HG03064 (cell line): ENCODE measurements around the gene ZYX.
"Not testable (repeated sequence)": the region's sequence is repeated elsewhere in the genome, so short reads cannot be mapped to it uniquely, and the experiment has no call there.

ENCODE experiments used
- ATAC-seq: cut with Tn5 transposase; IDR thresholded peaks from one replicate; pipeline ENCODE4 v1.9.1; 2021; ENCODE audit warnings: low read depth; ENCODE audit not compliant: unreplicated experiment

Gene ZYX

DNA sequence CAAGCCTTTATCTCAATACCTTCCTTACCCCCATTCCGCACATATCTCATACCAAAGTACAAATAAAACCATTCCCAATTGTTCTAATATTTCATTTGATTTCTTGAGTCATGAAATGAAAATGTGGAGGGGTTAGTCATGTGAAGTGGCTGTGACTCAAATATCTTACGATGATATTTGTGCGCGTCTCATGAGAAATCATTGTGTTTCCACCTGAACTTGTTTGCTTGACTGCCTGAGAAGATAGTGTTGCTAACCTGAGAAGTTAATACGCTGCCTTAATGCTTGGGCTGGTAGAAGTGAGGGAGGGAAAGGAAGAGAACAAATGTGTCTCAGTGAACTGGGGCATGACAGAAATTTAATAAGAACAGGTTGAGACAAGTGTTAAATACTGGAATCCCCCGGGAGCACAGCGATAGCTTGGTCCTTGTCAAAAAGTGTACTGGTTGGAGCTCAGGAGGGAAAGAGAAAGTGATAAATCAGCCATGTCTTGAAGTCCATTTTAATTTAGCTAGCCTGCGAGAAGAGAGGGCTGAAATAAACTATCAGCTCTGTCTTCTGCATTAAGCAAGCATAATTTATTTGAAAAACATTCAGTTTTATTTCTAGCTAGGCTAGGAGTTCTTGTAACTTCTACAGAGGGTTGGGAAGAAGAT is 34.7 kb downstream of the ZYX start:
- ATAC-seq, result no peak

DNA sequence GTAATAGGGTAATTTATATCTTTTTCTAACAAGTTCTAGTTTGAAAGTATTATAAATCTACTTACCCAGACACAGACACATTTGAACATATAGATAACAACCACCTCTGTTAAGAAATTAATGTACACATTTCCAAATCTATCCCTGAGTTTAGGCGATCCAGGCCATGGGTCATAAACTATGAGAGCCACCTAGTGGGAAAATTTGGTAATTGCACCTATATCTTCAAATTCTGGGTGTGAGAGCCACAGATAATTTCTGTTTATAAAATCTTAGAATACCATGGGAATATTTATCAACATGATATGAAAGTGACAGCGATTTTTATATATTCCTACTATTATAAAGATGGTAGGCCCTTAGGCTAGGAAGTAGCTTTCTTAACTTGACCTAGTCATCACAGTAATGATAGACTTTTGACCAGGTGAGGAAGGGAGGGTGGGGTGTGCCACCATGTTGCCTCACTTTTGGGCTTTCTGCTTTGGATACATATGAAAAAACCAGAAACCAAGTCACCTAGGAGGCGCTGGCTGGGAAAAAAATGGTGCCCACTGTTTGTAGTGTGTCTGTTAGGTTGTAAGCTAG is 35.5 kb downstream of the ZYX start:
- no peak for ATAC-seq

DNA sequence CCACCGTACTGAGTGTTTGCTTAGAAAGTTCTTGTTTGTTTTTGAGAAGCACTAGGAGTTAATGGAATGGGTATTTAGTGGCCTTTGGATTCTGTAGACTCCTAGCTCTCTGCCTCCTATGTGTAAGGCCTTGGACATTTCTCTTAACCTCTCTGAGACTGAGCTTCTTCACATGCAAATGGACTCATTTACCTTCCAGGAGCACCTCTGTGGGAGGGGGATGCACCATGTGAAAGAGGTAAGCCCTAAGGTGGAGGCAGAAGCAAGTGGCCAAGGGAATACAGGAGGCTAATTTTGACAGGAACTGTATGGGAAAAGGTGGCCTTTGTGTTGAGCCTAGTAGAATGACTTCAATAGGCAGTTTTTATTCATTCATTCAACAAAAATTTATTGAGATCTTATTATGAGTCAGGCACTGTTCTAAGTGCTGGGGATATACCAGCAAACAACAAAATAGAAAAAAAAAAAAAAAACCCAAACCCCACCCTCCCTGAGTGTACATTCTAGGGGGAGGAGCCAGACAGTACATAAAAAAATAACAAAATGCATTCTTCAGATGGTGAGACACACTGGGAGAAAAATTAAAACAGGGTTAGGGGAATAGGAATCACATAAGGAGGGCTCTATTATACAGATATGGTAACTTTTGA is 36.7 kb downstream of the ZYX start:
- no peak for ATAC-seq

- ATAC-seq, result no peak
Observed at GRCh38 chr7:143418681-143419458, 37.7 kb downstream of the ZYX start.

- no peak for ATAC-seq
Observed at GRCh38 chr7:143419880-143420279, 38.7 kb downstream of the ZYX start.

GRCh38 chr7:143420624-143421023 is 39.5 kb downstream of the ZYX start:
- ATAC-seq, result not testable (repeated sequence)

DNA sequence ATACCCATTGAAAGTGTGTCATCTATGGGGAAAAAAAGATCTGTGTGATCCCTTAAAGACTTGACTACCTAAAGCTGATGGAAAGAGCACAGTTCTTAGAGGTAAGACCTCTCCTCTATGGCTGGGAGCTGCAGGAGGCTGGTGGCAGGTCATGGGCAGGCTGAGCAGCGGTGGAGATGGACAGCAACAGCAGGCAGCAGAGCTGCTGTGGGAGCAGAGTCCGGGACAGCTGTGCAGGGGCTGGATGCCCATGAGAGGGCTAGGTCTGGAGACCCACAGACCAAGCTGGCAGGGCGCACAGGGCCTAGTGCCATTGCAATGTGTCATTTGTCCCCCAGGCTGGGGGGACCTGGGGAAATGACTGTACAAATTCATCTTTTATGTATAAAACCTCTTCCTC is 40.9 kb downstream of the ZYX start:
- no peak for ATAC-seq

- ATAC-seq, result not testable (repeated sequence)
Observed at GRCh38 chr7:143424476-143424875, 43.3 kb downstream of the ZYX start.

DNA sequence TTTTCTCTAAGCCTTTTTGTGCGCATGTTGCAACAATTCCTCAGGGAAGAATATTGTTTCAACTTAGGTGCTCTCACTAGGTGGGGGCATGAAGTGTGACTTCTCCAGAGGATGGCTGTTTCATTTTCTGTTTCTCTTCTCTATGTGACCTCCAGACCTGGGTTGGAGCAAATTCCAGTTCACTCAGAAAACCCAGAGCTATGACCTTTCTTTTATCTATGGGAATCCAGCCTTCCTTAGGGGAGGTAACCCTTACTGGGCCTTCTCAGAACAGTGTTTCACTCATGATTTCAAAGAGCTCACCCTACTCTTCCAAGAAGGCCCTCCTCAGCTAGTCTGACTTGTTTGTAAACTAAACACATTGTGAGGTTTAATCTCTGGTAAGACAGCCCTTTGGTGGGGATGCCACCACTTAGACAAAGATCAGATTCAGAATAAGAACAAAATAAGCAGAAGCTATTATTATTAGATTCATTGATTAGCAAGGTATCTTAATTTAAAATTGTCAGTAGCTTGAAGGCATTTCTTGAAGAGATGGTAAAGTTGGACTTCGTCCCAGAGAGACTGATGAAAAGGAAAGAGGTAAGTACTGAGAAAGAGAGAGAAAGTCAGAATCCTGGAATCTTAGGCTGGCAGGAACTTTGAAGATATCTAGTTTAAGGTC is 45.5 kb downstream of the ZYX start:
- ATAC-seq, result no peak

- no peak for ATAC-seq
Observed at GRCh38 chr7:143429770-143430698, 48.9 kb downstream of the ZYX start.

- no peak for ATAC-seq
Observed at GRCh38 chr7:143431109-143431508, 50.0 kb downstream of the ZYX start.

- ATAC-seq, result no peak
Observed at GRCh38 chr7:143433759-143434158, 52.6 kb downstream of the ZYX start.

DNA sequence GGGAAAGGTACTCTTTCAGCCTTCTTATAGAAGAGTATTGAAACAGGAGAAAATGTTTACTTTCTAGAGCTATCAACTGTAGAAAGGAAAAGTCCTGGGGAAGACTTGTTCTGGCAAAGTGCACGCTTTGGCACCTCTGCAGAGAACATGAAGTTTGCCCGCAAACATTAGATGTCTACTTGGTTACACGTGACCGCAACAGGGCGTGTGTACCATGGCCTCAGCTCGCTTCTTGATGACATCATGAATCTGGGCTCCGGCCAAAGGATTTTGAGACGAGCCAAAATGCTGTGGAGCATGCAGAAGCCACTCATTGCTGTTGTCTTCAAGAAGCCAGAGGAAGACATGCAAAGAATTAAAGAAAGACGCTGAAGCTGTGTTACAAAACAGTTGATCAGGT is 53.5 kb downstream of the ZYX start:
- no peak for ATAC-seq

DNA sequence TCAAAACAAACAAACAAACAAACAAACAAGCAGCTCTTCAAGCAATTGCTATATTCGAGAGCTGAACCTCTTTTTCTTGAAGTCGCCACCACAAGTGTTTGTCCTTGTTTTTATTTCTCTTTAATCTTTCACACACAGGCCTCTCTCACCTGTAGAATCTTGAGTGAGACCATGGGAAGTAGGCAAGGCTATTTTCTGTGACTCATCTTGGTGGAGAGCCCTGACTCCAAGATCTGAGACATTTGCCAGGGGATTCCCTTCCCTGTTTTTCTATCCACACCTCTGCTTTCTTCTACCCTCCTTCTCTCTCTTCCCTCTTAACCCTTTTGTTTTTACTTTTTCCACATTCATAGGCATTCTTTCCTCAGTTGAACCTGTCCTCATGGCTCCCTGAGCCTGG is 54.1 kb downstream of the ZYX start:
- no peak for ATAC-seq

GRCh38 chr7:143436325-143436946 is 55.3 kb downstream of the ZYX start:
- peak; percentile 72 for ATAC-seq

- ATAC-seq, result peak; percentile 48
Observed at GRCh38 chr7:143437578-143437977, 56.4 kb downstream of the ZYX start.

DNA sequence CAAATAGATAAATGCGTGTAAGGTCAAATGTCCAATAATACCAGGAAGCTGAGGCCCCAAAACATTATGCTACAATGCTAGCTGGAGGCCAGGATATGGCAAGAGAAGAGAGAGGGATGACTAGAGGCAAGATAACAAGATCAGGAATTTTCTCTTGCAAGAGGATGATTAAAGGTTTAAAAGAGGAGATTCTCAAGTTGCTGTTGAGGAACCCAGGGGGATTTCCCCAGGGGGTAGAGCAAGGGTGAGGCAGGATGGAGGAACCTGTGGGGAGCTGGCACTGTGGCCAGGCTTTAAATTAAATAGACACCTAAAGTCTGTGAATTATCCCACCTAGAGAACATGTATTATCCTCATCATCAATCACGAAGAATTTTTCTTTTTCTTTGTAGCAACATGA is 58.7 kb downstream of the ZYX start:
- no peak for ATAC-seq
